Inflammatory macrophage treated with lipopolysaccharide for 1 hour (primary cell): Measurements from ENCODE around the gene TBC1D9.

Experiments
- DNase-seq, 2 donors: peaks; one replicate each; pipeline ENCODE4 v3.0.0-alpha.2; 2020 to 2022

The TBC1D9 gene

DNA sequence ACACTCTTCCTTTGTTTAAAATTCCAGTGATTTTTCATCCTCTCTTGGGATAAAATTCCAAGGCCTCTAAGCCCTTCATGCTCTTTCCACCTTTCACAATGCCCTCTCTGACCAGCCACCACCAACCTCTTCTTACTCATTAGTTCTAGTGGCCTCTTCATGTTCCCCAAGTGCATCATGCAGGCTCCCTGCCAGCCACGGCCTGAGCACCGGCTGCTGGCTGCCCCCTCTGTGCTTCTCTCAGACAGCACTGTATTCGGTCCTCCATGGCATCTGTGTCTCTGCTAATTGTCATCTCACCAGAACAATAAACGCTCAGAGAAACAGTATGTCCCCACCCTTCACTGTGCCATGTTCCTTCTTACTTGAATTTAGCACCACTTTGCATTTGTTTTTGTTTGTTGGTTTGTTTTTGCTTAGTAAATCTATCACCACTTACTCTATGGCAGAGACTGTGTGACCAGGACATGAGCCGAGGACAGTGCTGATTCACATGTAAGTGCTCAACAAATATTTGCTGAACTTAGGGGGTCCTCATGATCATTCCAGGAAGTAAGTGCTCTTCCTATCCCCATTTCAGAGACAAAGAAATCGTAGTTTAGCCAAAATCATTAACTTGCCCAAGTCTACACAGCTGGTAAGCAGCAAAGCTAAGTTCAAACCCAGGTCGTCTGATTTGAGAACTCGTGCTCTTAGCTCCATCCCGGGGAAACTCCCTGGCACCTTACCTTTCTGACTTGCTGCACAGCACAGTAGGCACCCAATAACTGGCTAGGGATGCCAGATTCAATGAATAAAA, 110.4 kb downstream of the TBC1D9 start:
- no peak for DNase-seq

DNA sequence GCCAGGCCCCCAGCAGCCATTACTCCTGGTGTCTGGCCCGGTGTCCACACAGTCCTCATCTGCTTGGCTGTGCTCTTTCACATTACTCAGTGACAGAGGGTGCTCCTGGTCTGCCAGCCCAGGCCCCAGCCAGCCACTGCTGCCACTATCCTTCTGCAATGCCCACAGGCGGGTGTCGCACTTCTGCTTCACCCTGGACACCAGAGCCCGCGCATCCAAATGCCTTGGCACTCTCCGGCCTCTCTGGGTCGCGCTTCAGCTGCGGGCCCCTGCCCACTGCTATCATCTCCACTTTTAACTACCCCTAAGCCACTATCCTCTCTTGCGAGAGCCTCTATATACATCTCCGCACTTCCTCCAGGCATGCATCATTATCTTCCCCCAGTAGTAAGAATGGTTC, 111.0 kb downstream of the TBC1D9 start:
- no peak for DNase-seq

DNA sequence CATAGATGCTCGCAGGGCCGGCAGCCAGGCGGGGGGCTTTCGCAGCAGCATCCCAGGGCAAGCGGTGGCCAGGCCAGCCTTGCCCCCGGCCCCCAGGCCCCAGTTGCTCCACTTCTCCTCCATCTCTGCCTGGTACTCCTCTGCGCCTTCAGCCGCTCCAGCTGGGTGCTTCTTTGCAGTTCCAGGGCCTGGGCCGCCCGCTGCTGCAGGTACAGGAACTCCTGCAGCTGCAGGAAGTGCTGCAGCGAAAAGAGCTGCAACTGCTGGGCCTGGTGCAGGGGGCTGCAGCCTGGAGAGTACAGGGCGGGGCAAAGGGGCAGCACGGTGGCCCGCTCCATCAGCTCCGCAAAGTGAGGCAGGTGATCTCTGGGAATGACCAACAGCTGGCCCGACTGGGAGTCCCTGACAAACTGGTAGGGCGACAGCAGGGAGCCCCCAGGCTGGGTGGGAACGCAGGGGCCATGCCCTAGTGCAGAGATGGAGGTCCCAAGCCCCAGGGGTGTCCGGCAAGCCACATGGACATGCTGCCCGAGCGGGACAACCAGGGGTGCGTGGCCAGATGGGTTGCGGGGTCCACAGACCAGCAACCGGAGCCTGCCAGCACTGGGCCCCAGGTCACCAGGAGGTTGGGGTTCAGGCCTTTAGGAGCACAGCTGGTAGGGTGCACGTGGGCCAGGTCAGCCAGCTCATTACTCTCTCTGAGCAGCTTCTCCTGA, 111.6 kb downstream of the TBC1D9 start:
- no peak for DNase-seq

GRCh38 chr4:140643571-140644055, 112.6 kb downstream of the TBC1D9 start:
- no peak for DNase-seq

DNA sequence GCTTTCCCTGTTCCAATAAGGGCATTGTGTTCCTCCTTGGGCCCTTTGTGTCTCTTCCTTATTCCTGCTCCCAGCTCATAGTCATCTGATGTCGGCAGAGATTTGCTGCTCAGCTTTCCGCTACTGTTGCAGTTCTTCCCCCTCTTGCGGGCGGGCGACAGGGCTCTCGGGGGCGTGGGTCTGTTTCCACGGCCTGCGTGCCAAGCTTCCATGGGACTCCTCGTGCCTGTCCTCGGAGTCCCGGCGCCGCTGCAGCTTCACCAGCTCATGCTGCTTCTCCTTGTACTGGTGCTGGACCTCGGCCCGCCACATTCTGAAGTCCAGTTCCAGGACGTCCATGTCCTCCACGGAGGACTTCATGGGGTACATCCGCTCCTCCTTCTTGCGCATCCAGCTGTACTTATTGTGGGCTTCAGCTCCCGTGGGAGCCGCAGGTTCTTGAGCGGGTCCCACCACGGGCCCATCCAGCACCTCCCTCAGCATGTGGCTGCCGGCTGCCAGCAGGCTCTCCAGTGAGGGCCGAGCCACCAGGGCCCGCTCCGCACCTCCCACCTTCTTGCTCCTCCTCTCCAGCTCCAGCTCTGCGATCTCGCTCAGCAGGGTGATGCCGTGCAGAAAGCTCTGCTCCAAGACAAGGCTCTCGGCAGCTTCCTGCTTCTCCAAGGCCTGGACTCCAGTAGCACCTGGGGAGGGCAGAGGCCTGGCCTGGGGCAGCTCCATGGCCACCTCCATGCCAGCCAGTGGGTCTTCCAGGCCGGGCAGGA, 113.3 kb downstream of the TBC1D9 start:
- no peak for DNase-seq

DNA sequence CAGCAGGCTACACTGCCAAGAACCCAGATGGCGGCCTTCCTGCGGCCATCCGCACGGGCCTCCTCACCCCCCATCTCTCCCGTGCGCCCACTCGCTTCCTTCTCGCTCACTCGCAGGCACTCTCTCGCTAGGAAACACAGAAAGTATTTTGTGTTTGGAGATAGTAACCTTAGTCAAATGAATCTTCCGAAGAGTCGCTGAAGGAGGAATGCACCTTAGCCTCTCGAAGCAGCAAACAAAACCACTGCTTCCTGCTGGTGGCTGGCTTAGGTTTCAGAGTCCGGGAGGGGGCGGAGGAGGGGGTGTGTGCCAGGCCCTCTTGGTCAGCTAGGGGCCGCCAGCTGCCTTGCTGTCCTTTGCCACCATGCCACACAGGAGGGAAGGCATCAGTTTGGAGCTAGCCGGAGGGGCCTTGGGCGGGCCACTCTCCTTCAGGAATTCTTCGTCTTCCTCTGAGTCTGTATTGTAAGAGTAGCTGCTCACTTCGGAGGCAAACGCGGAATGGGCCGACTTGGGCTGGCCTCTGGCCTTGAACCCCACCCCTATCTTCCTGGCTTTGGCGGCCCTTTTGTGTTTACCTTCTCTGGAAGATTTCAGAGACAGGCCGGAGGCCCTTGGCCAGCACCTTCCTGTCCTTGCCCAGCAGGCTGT, 114.3 kb downstream of the TBC1D9 start:
- no peak for DNase-seq

DNA sequence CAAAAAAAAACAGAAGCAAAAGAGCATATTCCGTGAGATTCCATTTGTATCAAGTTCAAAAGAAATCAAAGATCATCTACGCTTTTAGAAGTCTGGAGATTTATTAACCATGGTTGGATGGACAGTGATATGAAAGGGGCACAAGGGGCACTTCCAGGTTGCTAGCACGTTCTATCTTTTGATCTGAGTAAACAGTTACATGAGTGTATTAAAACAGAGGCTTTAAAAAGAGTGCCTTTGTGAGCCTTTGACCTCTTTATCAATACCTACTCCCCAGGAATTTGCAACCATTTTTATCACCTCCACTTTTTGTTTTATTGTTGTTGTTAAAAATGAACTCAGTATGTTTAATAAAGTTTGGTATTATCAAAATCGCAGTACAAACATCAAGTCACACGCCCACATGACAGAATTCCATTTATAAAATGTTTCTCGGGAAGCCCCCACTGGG, 115.1 kb downstream of the TBC1D9 start:
- no peak for DNase-seq

DNA sequence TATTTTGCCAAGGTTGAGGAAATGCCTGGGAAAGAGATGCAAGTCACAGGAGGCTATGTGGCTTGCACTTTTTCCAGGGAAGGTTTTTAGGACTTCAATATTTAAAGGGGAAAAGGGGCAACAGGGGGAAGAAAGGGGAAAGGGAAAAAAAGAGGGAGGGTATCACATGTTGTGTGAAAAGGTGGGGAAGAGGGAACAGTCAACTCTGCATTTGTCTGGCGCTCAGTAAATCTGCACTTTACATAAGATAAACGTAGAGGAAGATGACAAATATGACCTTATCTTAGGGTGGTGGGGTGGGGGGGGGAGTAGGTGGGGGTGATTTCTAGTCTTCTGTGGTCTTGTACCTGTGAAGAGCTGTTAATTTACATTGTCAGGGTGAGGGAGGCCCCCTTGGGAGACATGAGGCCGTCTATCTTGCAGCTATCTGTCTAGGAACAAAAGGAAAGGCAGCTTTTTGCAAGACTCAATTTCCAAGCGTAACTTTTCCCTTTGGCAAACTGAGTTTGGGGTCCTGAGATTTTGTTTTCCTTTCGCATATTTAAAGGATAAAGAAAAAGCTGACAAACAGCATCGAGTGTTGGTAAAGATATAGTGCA, 115.9 kb downstream of the TBC1D9 start:
- no peak for DNase-seq

DNA sequence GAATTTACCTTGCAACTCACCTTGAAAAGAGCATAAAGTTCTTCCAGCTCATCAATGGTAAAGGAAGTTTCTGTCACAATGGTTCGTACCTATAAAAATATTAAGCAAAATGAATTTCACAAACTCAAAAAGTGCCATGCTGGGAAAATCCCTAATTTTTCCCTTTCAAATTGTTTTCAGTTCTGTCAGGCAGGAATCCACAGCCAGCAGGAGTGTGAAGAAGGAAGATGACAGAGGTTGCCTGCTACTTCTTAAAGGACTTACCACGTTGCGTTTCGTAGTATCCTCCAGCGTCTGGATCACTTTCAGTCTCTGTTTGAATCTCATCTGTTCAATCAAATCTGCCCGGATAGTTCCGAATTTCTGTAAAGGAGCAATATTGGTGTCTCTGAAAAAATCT, 117.1 kb downstream of the TBC1D9 start:
- DNase-seq, result peak; percentile 46 to 52

- peak; percentile 21 to 40 for DNase-seq
Observed at GRCh38 chr4:140637836-140638235, 118.3 kb downstream of the TBC1D9 start.

DNA sequence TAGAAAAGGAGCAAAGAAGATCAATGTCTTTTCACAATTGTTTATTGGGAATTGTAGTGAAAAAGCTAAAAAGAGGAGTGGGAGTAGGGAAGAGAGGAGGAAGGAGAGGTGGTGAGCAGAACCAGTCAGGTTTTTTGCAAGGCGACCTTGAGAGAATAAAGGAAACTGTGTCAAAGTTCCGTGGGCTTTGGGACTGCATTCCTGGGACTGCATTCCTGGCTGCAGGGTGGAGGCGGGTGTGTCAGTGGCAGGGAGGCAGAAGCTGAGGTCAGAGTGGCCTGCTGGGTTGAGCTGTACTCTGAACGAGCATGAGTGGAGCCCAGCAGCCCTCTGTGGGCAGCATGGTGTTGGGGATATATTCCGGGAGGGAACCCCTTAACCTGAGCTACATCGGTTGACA, 120.6 kb downstream of the TBC1D9 start:
- no peak for DNase-seq

DNA sequence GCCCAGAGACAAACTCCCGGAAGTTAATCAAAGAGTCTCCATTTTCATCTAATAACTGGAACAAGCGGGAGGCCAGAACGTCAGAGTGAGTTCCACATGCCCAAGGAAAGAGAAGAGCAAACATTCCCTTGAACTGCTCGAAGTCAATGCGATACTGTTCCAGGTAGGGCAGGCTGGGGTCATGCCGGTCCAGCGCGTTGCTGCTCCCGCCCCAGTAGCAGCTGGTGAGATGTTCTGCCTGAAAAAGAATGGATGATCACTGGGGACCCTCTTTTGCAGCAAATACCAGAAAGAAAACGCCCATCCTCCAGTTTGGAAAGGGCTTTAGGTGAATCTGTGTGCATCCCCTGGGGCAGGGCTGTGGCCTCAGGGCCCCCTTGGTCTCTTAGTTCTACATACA, 122.2 kb downstream of the TBC1D9 start:
- no peak for DNase-seq

DNA sequence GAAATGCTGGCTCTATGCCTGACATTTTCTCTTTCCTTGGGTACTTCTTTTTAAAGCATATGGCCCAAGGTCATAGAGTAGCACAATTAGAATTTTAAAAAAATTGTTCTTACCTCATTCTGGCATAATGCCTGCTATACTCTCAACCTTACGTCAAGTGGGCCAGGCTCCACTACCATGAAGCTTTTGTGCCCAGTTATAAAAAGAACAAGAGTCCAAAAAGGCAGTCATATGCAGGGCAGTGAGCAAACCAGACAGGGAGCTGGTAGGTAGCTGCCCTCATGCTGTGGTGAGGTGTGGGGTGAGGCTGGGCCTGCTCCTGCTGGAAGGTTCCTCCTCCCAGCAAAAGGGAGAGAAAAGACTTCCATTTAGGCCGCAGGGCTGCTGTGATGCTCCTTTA, 123.1 kb downstream of the TBC1D9 start:
- DNase-seq, result no peak

GRCh38 chr4:140630246-140630645, 125.9 kb downstream of the TBC1D9 start:
- DNase-seq, result no peak

DNA sequence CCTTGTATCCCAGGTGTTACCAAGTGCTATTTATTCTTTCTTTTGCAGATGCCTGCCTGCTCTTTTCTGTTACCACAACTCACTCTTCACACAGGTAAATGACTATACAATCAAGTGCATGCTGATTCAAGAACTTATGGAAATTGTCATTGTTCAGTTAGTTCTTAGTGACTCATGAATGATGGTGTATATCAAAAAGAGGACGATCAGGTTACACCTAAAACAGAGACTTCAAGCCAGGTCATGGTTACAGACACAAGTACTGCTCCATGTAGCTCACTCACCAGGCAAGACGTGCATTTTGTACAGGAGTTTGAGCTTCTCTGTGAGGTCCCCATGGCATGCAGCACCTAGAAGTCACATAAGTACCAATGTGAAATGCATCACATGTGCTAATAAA, 128.2 kb downstream of the TBC1D9 start:
- no peak for DNase-seq

- no peak for DNase-seq
Observed at GRCh38 chr4:140626661-140627376, 129.4 kb downstream of the TBC1D9 start.

DNA sequence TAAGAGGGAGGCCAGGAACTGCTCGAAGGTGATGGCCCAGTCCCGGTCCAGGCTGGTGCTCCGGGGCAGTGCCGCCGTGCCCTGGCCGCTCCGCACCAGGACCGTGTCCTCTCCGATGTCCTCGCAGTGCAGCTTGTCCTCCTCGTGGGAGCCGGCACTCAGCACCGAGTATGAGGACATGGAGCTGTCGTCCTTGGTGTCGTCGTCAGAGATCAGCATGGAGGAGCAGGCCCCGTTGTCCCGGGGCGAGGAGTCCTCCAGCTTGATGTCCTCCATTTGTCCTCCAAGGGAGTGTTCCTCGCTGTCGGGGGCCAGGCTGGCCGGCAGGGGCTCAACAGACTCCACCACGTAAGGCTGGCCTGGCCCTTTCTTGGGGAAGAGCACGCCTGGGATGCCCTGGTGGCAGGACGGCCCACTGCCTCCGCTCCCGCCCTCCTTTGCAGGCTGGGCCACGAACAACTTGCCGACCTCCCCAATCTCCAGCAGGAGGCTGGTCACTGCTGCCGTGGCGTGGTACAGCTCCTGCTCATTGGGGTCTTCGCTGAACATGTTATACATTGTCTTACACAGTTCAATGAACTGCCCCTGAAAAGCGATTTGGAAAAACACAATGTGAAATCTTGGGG, 133.7 kb downstream of the TBC1D9 start:
- no peak for DNase-seq

DNA sequence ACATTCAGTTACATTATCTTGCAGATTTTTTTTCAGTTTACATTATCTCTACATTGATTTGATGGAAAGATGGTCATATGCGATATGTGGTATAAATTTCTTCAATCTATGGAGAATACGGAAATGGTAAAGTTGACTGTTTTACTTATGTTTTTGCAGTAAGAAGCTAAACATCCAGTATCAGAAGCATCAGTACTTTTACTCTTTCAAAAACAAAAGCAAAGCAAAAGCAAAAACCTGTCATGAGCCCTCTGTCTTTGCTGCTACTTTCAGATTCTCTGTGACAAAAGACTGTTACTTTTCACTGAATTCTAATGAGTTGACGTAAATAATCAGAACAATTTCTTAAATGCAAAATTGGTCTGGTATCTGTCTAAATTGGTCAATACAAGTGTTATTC, 135.0 kb downstream of the TBC1D9 start:
- no peak for DNase-seq

GRCh38 chr4:140617499-140618248, 138.5 kb downstream of the TBC1D9 start:
- DNase-seq, result no peak

- no peak for DNase-seq
Observed at GRCh38 chr4:140615451-140615850, 140.7 kb downstream of the TBC1D9 start.

DNA sequence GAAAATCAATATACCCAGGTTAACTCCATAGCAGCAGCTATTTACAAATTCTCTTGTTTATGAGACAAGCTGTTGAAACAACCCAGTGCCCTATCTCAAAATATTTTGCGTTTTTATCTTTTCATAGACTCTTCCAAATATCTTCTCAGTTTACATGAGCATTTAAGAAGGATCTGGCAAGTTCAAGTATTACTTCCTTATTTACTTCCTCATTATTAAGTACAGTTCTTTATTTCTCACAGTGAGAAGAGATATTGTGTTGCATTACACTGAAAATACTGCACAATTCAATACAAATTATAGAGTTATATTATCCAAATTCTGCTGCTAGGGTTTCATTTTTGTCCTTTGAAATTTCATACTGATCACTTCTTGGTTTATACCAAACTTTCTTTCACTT, 143.8 kb downstream of the TBC1D9 start:
- peak in 1 of 2 donors; percentile 18 for DNase-seq
